ENCODE results near the gene MEG3.
"Not testable (repeated sequence)": the region's sequence is repeated elsewhere in the genome, so short reads cannot be mapped to it uniquely, and the experiment has no call there.

Gene MEG3

DNA sequence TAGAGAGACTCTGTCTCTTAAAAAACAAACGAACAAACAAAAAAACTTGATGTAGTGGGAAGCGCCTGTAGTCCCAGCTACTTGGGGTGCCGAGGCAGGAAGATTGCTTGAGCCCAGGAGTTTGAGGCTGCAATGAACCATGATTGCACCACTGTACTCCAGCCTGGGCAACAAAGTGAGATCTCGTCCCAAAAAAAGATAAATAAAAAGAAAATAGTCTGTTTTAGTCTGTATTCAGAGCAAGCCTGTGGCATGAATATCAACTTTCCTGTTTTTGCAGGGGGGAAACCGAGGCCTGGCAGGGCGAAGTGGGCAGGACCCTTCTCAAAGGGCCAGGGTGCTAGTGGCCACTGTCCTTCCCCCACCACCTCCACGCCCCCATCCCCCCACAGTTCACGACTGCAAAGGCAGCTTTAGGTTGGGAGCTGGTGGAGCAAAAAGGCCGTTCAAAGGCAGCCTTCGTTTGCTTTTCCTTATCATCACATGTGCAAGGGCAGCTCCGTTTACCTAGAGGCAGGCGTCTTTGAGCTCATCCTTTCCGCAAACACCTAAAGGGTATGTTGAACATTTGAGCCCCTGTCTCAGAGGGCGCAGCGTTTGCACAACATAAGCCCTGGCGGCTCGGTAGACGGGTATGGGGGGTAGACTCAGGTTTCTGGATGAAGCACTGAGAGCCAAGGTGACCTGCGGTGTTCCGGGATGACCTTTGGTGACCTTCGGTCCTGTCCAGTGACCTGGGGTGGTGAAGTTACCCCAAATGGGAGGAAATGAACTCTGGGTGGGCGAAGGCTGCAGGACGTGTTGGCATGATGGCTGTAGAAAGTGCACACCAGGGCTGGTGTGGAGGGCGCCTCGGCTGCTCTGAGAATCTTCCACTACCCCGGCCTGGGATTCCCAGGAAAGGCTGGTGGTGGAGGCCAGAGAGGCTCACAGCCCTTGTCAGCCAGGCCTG lies 8.7 kb upstream of the MEG3 start:
- no peak for DNase-seq

DNA sequence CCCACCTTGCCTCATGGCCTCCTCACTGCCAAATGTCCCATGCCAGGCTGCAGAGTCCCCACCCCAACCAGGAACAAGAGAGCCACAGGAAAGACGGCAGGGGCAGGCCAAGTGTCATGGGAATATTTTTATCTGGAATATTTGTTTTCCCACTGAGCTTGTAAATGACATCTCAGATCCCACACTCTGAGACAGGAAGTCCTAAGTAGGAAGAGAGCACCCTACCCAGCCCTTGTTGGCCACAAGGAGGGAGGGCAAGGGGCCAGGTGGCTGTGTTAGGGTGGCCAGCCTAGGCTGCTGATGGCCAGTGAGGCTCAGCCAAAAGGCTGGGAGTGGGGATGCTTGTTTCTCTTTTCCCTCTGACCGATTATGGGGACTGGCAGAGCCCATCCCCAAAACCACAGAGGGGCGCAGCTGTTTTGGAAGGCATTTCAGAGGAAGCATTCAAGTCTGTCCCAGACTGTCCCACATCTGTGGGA lies 7.7 kb upstream of the MEG3 start:
- no peak for DNase-seq

GRCh38 chr14:100818923-100819322 lies 7.0 kb upstream of the MEG3 start:
- not testable (repeated sequence) for DNase-seq

DNA sequence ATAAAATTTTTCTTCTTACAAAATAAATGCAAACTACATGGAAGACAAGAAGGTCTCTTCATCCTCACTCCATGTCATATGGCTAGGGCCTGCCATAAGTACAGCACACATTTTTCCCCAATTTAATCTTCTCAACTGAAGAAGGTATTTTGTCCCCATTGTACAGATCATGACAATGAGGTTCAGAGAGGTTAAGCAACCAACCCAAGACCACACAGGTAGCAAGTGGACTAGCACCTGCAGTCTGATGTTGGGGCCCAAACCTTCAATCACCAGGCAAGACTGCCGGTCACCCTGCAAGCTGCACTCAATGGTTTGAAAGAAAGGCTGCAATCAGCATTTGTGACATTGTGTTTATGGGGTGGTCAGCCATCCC lies 6.5 kb upstream of the MEG3 start:
- DNase-seq, result no peak

- DNase-seq, result no peak
These were observed 6.0 kb upstream of the MEG3 start for GRCh38 chr14:100819829-100820475.

GRCh38 chr14:100820957-100821356 lies 5.0 kb upstream of the MEG3 start:
- no peak for DNase-seq

GRCh38 chr14:100822013-100822412 lies 3.9 kb upstream of the MEG3 start:
- DNase-seq, result no peak

- DNase-seq, result no peak
These were observed 3.2 kb upstream of the MEG3 start for GRCh38 chr14:100822532-100823296.

GRCh38 chr14:100823413-100824080 lies 2.4 kb upstream of the MEG3 start:
- DNase-seq, result no peak

DNA sequence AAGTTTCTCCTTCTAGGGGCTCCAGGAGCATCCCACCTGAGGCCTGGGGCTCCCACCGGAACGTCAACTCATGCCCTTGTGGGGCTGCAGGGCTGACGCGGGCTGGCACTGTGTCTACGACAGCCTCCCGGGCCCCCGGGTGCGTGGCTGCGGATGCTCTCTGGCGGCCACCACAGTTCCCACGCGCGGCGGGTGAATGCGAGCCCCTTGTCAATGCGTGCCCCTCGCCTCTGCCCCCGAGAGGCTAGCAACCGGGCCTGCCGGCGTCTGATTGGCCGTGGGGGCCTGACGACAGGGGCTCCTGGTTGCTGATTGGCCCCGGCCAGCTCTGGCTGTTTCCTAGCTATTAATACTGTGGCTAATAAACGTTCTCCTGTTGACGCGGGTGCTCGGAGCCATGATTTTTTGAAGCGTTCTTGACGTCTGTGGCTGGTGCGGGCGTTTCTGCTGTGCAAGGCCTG lies 1.8 kb upstream of the MEG3 start:
- DNase-seq, result no peak

DNA sequence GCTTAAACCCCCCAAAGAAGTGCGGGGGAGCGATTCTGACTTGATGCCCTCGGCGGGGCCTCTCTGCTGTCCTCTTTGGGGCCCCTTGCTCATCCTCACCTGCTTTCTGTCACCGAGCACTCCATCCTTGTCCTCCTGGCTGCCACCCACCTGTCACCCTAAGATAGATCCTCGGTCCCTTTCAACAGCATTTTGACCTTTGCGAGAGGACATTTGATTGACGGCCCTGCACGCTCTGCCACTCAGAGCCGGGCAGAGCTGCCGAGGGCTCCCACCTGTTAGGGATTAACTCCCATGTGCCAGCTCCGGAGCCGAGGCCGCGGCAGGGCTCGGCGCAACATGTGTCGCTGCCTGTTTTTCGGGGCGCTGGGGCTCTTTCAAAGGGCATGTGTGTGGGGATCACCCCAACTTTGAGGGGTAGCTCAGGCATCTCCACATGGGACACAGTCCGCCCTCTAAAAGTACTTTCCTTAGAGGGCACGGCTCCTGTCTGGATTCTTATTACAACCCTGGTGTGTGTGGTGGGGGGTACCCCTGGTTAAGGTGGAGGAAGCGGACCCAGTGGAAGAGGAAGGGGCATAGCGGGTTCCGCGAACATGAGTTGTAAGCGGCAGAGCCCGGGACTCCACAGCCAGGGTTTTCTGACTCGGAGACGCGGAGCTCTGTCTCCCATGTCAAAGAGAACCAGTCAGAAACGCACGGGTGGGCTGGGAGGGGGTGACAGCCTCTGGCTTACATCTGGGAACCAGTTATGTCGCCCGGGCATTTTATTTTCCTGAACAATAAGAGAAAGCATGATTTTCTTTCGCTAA lies 811 bp upstream of the MEG3 start:
- DNase-seq, result no peak

DNA sequence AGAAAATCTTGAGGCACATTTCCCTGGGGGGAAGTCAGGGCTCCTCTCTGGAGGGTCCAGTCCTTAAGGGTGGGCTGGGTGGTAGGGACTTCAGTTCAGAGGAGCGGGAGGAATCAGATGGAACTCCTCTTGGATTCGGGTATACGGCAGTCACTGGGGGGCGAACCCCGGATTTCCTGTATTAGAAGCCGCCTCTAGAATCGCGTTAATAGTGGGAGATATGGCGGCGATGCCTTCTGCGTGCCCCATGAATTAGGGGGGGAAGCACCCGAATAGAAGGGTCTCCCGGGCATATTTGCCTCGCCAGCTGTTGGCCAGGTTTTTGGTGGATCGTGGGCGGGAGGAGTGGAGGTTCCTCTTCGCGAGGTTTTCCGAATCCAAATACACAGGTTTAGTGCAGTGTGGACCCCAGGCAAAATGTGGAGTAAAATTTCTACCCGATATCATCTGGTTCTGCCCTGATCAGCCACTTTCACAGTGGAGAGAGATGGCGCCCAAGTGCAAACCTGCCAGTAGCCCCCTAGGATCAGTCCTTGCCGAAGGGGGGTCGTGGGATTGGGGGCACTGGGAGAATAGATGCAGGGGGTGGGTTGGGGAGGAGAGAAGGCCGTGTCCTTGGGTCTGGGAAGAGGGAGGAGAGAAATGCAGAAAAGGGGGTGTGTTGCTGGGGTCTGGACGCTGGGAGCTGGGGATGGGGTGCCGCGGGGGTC lies 628 bp downstream of the MEG3 start:
- DNase-seq, result no peak

DNA sequence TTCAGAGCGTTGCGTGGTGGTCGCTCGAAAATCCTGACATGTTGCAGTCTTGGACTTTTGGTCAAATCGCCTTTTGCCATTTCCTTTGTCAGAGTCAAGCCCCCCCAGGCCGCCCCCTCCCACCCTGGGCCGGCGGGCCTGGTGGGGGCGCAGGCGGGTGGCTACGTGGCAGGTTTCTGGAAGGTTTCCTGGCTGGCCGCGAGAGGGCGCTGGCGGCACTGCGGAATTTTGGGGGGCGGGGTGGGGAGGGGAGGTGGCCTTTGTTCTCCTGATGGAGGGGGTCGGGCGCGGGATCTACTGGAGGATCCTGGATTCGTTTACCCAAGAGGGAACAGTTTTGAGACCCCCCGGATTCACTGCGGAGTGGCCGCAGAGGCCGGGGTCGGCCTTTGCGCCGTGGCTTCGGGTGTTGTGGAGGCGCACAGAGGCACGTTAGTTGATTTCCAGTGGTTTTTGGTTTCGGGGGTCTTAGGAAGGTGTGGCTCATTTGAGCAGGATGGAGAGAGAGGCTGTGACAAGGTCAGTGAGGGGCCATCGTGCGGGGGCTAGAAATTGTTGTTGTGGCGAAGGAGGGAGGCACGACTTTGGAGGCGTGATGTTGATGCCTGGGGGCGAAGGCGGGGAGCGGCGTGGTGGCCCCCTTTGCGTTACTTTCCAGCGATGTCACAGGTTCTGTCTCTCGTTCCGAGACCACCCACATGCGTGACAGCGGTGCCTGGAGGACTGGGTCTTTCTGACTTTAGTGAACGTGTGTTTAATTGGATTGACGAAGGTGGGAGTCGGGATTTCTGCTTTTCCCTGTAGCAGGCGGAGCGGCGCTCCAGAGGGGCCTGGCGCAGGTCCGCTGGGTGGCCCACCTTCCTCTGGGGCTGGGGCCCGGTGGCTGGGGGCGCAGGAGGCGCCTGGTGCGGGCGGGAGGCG lies 1.4 kb downstream of the MEG3 start:
- no peak for DNase-seq

DNA sequence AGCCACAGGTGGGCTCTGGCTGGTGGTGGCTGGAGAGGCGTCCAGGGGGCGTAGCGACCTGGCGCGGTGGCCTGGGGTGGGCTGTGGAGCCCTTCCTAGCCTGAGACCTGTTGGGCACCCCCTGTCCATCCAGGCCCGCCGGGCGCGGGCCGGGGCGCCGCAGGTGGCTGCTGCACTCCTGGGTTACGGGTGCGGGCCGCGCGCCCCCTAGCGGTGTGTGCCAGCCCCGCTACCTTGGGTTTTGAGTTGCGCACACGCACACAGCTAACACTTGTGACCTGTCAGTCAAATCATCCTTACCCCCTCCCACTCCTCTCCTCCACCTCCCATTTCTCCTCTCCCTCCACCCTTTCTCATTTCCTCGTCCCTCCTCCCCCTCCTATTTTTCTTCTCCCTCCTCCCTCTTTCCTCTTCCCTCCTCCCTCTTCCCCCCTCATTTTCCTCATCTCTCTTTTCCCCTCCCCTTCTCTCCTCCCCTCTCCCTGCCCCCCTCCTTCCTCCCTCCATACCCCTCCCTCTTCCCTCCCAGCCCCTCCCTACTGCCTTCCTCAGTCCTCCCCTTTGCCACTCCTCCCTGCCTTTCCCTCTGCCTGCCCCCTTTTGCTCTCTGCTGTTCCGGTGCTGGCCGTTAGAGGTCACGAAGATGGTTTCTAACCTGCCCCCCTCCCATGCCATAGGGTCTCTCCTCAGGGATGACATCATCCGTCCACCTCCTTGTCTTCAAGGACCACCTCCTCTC lies 2.3 kb downstream of the MEG3 start:
- no peak for DNase-seq

GRCh38 chr14:100830681-100831080 lies 4.8 kb downstream of the MEG3 start:
- DNase-seq, result no peak

DNA sequence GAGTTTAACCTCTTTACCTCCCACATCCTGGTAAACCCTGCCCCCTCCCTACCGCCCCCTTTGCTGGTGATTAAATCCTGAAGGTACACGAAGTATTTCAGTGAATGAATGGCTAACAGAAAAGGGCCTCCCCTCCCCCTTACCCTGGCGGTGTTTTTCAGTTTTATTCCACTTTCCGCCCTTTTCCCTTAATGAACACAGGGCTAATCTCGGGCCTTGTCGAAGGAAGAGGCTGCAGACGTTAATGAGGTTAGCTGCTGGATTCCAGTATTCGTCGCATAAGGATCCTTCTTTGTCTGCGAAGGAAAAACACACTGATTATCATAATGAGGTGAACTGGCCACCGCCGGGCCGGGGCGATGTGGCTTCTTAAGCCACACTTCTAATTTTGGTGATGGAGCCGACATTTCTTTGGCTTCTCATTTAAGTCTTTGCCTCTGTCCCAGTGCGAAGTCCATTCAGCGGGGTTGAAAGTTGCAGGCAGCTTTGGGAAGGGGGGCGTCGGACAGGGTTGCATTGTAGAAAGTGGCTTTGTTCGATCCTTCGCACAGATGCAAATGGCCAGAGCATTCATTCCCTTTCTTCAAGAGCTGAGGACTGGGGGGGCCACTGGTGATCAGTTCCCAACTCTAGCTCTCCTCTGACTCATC lies 6.5 kb downstream of the MEG3 start:
- DNase-seq, result no peak

DNA sequence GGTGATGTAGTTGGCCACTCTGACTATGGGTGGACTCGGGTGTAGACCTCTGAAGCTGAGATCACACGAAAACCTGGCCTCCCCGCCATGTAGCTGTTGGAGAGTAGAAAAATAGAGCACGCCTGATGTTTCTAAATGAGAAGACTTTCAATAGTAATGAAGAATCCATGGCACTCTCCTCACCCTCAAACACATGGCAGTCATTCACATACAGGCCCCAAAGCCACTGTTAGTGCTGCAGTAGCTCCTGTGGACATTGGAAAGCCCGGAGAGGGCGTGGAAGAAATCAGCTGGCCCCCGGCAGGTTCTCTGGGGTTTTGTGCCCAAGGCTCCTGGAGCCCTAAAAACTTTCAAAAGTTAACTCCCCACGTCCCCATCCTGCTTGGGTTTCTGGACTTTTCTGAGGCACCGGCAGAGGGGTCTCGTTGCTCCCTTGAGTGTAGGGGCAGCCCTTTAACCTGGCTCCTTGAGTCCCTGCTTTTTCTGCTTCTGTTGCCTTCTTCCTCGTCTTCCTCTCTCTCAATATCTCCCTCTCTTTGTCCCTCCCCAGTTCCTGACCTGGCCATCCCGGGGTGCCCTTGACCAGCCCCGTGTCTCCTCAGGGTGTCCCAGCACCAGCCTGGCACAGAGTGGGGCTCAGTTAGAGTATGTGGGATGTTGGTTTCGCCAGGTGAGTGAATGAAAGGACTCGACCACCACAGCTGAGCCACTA lies 8.3 kb downstream of the MEG3 start:
- DNase-seq, result no peak

Data from NCI-H1092 (cell line).